CD4-positive, CD25-positive, alpha-beta regulatory T cell (primary cell): Measurements from ENCODE around the gene KIF26B. TPM values are rescaled to one million over a fixed set of nuclear protein-coding genes. Genes with fewer than 3 reads are reported as not detected.

Experiments used
- ATAC-seq, 2 donors: fragments of 150-1000 bp; cut with Tn5 transposase; one replicate each; pipeline ENCODE4 v1.10.0; 2021; ENCODE audit warnings: low read depth in 2 of 2, moderate number of reproducible peaks in 2 of 2, moderate library complexity in 1 of 2
- DNase-seq, 3 donors: peaks; one replicate each; pipeline versions ENCODE4 v3.0.0 to v3.0.0-alpha.2; 2012 to 2022; ENCODE audit warnings: mixed read lengths in 1 of 3
- H3K27ac ChIP-seq: one replicate; pipeline ENCODE4 v1.7.0; 2013; ENCODE audit warnings: mild to moderate bottlenecking, low read length; ENCODE audit not compliant: insufficient read depth, poor library complexity, severe bottlenecking
- H3K27me3 ChIP-seq: one replicate; pipeline ENCODE4 v1.7.0; 2013; ENCODE audit warnings: low read length; ENCODE audit not compliant: control insufficient read depth, insufficient read depth
- H3K36me3 ChIP-seq: one replicate; pipeline ENCODE4 v1.7.0; 2013; ENCODE audit warnings: mild to moderate bottlenecking, low read length, moderate library complexity; ENCODE audit not compliant: control insufficient read depth, insufficient read depth
- H3K4me1 ChIP-seq: 2 replicates; pipeline ENCODE4 v1.7.0; 2013; ENCODE audit warnings: mild to moderate bottlenecking, low read length; ENCODE audit not compliant: insufficient read depth, control insufficient read depth, poor library complexity, severe bottlenecking
- H3K4me3 ChIP-seq: one replicate; pipeline ENCODE4 v1.7.0; 2013; ENCODE audit warnings: low read depth, mild to moderate bottlenecking, low read length, moderate library complexity
- H3K9me3 ChIP-seq, 2 experiments: 1 replicate in 1 of 2; 2 replicates in 1 of 2; pipeline ENCODE4 v1.7.0; 2013; ENCODE audit warnings: low read length in 2 of 2, mild to moderate bottlenecking in 1 of 2, moderate library complexity in 1 of 2; ENCODE audit not compliant: control insufficient read depth in 2 of 2
- H3K27ac Mint-ChIP-seq, 3 donors: one replicate each; pipeline ENCODE4 v1.8.0; 2020 to 2022; ENCODE audit warnings: mild to moderate bottlenecking in 3 of 3, mixed read lengths in 3 of 3, moderate library complexity in 2 of 3
- H3K27me3 Mint-ChIP-seq: one replicate; pipeline ENCODE4 v1.8.0; 2022; ENCODE audit warnings: mild to moderate bottlenecking, mixed read lengths
- H3K36me3 Mint-ChIP-seq: one replicate; pipeline ENCODE4 v1.8.0; 2020; ENCODE audit warnings: mixed read lengths
- H3K4me1 Mint-ChIP-seq, 4 donors: one replicate each; pipeline ENCODE4 v1.8.0; 2020 to 2022; ENCODE audit warnings: mixed read lengths in 4 of 4, mild to moderate bottlenecking in 1 of 4
- H3K4me3 Mint-ChIP-seq, 4 donors: one replicate each; pipeline ENCODE4 v1.8.0; 2020 to 2022; ENCODE audit warnings: mild to moderate bottlenecking in 4 of 4, mixed read lengths in 4 of 4, moderate library complexity in 3 of 4
- H3K9me3 Mint-ChIP-seq, 7 donors: one replicate each; pipeline ENCODE4 v1.8.0; 2020 to 2022; ENCODE audit warnings: mixed read lengths in 7 of 7, mild to moderate bottlenecking in 3 of 7, moderate library complexity in 2 of 7
- polyA plus RNA-seq, 4 donors: library from polyadenylated mRNA; unstranded; fragments of 300-500 nt; fragmentation: Illumina TruSeq; gene quantifications; one replicate each; pipeline ENCODE4 v1.2.3, GENCODE V29; 2021
- total RNA-seq: library from RNA; stranded (reverse); gene quantifications from one replicate; pipeline ENCODE4 v1.2.3, GENCODE V29; 2022

Gene KIF26B
- total and polyA plus RNA-seq, 5 donors from 2014 or later, result not detected

GRCh38 chr1:245751116-245751515 is 596.3 kb downstream of the KIF26B start:
- Mint-ChIP-seq H3K9me3 (peaks cover 0 to 10% (median 3%) of the 10 kb centered on the region in 7 donors), H3K4me3 (no peak overlapping the region), H3K27me3 (no peaks in the 10 kb centered on the region), H3K27ac (peak overlapping the region in 1 of 3 donors; percentile 67), H3K4me1 (peaks cover 0 to 6% (median 1%) of the 10 kb centered on the region in 4 donors), H3K36me3 (peaks cover 60% of the 10 kb centered on the region)
- no peaks in the 10 kb centered on the region for H3K4me1 ChIP-seq
- no peaks in the 10 kb centered on the region for H3K27me3 ChIP-seq
- H3K4me3 ChIP-seq, result no peak overlapping the region
- no peak for DNase-seq
- peaks cover 0 to 5% of the 10 kb centered on the region in 2 experiments for H3K9me3 ChIP-seq
- no peak overlapping the region for H3K27ac ChIP-seq
- ATAC-seq, result no peak
- H3K36me3 ChIP-seq, result peaks cover 5% of the 10 kb centered on the region

- Histone ChIP-seq H3K4me3 (no peak overlapping the region), H3K9me3 (peaks cover 0 to 5% of the 10 kb centered on the region in 2 experiments), H3K36me3 (peaks cover 5% of the 10 kb centered on the region), H3K4me1 (no peaks in the 10 kb centered on the region), H3K27ac (no peak overlapping the region), H3K27me3 (no peaks in the 10 kb centered on the region)
- no peak for DNase-seq
- H3K27ac Mint-ChIP-seq, result no peak overlapping the region
- peaks cover 0 to 6% (median 1%) of the 10 kb centered on the region in 4 donors for H3K4me1 Mint-ChIP-seq
- H3K4me3 Mint-ChIP-seq, result no peak overlapping the region
- no peaks in the 10 kb centered on the region for H3K27me3 Mint-ChIP-seq
- ATAC-seq, result no peak
- H3K9me3 Mint-ChIP-seq, result peaks cover 0 to 8% (median 2%) of the 10 kb centered on the region in 7 donors
- H3K36me3 Mint-ChIP-seq, result peaks cover 53% of the 10 kb centered on the region
Measured at GRCh38 chr1:245751726-245752470, 597.1 kb downstream of the KIF26B start.

- peaks cover 4% of the 10 kb centered on the region for H3K27me3 Mint-ChIP-seq
- no peak for ATAC-seq
- DNase-seq, result no peak
- H3K27ac Mint-ChIP-seq, result no peak overlapping the region
- no peak overlapping the region for H3K4me3 Mint-ChIP-seq
- H3K36me3 Mint-ChIP-seq, result peaks cover 50% of the 10 kb centered on the region
- H3K27me3 ChIP-seq, result no peaks in the 10 kb centered on the region
- H3K27ac ChIP-seq, result no peak overlapping the region
- no peaks in the 10 kb centered on the region for H3K4me1 ChIP-seq
- H3K9me3 ChIP-seq, result peaks cover 0 to 5% of the 10 kb centered on the region in 2 experiments
- H3K4me1 Mint-ChIP-seq, result peaks cover 0 to 6% (median 1%) of the 10 kb centered on the region in 4 donors
- H3K36me3 ChIP-seq, result peaks cover 5% of the 10 kb centered on the region
- no peak overlapping the region for H3K4me3 ChIP-seq
- H3K9me3 Mint-ChIP-seq, result peaks cover 0 to 8% (median 6%) of the 10 kb centered on the region in 7 donors
Measured at GRCh38 chr1:245752561-245752960, 597.8 kb downstream of the KIF26B start.

- peaks cover 42% of the 10 kb centered on the region for H3K36me3 Mint-ChIP-seq
- no peak overlapping the region for H3K27ac Mint-ChIP-seq
- Histone ChIP-seq H3K27me3 (no peaks in the 10 kb centered on the region), H3K9me3 (peaks cover 0 to 5% of the 10 kb centered on the region in 2 experiments), H3K36me3 (no peaks in the 10 kb centered on the region), H3K4me3 (no peak overlapping the region), H3K27ac (no peak overlapping the region), H3K4me1 (no peaks in the 10 kb centered on the region)
- ATAC-seq, result no peak
- peaks cover 0 to 14% (median 6%) of the 10 kb centered on the region in 7 donors for H3K9me3 Mint-ChIP-seq
- H3K4me1 Mint-ChIP-seq, result peaks cover 0 to 6% (median 1%) of the 10 kb centered on the region in 4 donors
- peaks cover 4% of the 10 kb centered on the region for H3K27me3 Mint-ChIP-seq
- no peak for DNase-seq
- no peak overlapping the region for H3K4me3 Mint-ChIP-seq
Measured at GRCh38 chr1:245753807-245754206, 599.0 kb downstream of the KIF26B start.

- peaks cover 0 to 6% (median 2%) of the 10 kb centered on the region in 4 donors for H3K4me1 Mint-ChIP-seq
- H3K9me3 Mint-ChIP-seq, result peaks cover 0 to 18% (median 6%) of the 10 kb centered on the region in 7 donors
- H3K27ac Mint-ChIP-seq, result no peak overlapping the region
- no peak overlapping the region for H3K4me3 Mint-ChIP-seq
- H3K4me1 ChIP-seq, result no peaks in the 10 kb centered on the region
- H3K27me3 ChIP-seq, result no peaks in the 10 kb centered on the region
- peaks cover 0 to 5% of the 10 kb centered on the region in 2 experiments for H3K9me3 ChIP-seq
- DNase-seq (no peak), ATAC-seq (no peak)
- H3K27ac ChIP-seq, result no peak overlapping the region
- H3K4me3 ChIP-seq, result no peak overlapping the region
- H3K27me3 Mint-ChIP-seq, result peaks cover 4% of the 10 kb centered on the region
- H3K36me3 Mint-ChIP-seq, result peaks cover 43% of the 10 kb centered on the region
- no peaks in the 10 kb centered on the region for H3K36me3 ChIP-seq
Measured at GRCh38 chr1:245754463-245754961, 599.7 kb downstream of the KIF26B start.
